Stimulated activated CD8-positive, alpha-beta memory T cell treated with anti-CD3 and anti-CD28 coated beads, Interleukin-7, amount 100 ng/mL, for 48 hours (primary cell): Measurements from ENCODE around the gene SUPT3H.

Source experiments
- DNase-seq, 2 donors: peaks; one replicate each; pipeline ENCODE4 v3.0.0-alpha.2; 2020; ENCODE audit warnings: low read depth in 1 of 2; ENCODE audit errors: extremely low read depth in 1 of 2

The SUPT3H gene

DNA sequence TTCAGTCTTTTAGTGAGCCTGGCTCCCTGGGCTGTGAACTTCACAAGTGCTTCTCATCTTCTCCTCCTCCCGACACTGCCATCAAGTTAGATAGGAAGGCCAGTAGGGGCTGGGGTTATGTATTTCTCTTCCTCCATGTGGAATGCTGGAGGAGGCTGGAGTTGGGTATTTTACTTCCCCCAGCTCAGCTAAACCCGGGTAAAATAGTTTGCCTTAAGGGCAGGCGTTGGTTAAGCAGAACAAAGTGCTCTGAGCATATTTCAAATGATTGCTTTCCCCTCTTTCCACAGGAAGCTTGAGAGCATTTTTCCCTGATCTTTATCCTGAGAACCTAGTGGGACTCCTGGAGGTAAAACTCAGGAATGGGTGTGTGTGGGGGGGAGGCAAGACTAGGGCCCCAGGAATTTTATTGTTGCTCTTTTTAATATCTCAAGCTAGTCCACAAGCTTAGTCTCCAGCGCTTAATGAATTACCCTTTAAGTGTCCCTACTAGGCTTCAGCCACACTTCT lies 16.9 kb upstream of the SUPT3H start:
- DNase-seq: no peak

GRCh38 chr6:45388328-45388727 lies 10.6 kb upstream of the SUPT3H start:
- DNase-seq: no peak

DNA sequence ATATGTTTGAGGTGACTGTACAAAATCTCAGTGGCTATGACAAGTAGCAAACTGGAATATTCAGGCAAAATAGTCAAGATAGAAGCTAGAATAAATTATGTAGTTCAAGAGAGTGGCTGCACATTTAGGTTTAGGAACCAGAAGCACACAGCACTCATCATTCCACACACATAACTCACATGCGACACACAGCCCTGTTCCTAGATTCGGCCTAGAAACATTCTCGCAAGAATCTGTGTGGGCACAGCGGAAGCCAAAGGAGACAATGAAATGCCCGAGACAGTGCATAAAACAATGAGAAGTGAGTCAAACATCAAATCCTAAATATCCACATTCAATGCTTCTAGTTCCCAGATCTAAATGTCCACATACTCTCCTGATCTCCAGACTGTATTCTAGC lies 9.5 kb upstream of the SUPT3H start:
- no peak for DNase-seq

- DNase-seq: no peak
Observed at GRCh38 chr6:45386501-45386900, 8.8 kb upstream of the SUPT3H start.

DNA sequence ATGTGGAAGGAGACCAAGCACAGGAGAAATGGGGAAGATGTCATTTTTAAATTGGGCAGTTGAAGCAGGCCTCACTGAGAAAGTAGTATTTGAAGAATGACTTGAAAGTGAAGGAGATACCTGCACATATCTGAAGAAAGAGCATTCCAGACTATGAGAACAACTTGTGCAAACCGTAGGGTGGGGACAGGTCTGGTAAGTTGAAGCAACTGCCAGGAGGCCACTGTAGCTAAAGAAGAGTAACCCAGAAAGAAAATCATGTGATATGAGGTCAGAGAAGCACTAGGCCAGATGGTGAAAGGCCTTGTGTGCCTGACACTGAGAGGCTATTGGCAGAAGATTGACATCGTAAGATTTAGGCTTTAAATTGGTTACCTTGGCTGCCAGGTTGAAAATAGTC lies 4.7 kb upstream of the SUPT3H start:
- no peak for DNase-seq

- DNase-seq: no peak
Observed at GRCh38 chr6:45378334-45378926, 696 bp upstream of the SUPT3H start.

DNA sequence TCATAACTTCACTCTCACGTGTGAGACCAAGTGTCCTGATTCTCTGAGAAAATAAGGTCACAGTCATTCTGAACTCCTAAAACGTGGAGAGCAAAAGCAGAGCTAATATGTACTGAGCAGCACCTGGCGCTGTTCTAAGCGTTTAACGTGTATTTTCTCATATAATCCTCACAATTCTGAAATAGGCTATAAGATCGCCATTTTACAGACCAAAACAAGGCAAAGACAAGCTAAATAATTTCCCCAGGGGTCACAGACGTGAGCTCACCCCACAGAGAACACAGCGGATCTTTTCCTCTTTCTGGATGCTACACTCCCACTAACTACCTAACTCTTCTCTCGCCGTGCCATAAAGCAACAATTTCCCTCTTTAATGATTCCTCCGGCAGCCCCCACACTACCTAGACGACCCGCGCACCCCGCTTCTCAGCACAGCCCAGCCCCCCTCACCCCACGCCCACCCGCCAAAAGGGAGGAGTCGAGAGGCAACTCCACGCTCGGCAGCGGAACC lies 636 bp downstream of the SUPT3H start:
- DNase-seq: no peak

GRCh38 chr6:45376310-45377042 lies 1.3 kb downstream of the SUPT3H start:
- DNase-seq: no peak

DNA sequence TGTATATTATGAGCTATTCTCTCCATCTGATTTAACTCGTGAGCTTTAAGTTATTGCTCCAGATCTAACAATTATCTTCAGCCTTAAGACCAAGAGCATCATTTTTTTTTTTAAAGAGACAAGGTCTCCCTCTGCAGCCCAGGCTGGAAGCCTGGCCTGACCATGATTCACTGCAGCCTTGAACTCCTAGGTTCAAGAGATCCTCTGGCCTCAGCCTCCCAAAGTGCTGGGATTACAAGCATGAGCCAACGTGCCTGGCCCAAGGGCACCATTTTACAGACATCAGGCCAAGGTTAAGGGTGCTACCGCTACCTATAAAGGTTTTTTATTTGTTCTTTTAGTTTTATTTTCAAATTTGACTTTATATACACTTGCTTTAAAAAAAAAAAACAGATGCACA lies 2.3 kb downstream of the SUPT3H start:
- no peak for DNase-seq

DNA sequence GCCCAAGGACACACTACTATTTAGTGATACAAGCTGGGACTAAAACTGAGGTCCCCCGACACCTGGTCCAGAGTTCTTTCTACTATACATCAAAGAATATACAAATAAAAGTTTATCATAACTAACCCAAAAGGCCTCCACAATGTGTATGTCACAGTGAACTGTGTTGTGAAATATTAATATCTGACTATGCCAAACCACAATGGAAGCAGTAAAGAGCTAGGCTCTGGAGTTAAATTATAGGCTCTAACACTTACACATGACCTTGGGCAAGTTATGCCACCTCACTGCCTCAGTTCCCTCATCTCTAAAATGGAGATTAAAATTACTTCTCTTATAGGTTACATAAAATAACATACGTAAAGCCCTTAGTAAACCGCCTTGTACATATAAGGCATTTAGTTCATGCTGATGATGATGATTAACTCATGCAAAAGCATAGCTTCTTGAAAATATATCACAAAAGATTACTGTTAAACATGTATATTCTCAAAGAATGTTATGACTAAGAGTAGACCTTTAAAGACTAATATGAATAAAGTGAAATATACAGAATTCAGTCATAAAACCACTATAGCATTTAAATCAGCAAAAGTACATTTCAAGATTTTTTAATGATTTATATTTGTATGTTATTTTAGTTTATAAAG lies 5.7 kb downstream of the SUPT3H start:
- DNase-seq: no peak

DNA sequence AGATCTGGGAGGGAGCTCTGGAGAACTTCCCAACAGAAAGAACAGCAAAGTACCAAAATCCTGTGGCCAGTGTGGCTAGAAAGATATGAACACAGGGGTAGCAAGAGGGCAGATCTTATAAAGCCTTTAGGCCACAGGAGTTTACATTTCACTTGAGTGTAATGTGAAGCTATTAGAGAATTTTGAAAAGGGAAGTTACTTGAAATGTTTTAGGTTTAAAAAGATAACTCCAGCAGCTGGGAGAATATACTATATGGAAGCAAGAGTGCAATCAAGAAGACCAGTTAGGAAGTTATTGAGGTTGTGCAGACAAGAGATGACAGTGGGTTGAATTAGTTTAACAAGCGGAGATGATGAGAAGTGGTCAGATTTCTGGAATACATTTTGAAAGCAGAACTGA lies 7.9 kb downstream of the SUPT3H start:
- no peak for DNase-seq

- no peak for DNase-seq
Observed at GRCh38 chr6:45367999-45368398, 9.7 kb downstream of the SUPT3H start.

DNA sequence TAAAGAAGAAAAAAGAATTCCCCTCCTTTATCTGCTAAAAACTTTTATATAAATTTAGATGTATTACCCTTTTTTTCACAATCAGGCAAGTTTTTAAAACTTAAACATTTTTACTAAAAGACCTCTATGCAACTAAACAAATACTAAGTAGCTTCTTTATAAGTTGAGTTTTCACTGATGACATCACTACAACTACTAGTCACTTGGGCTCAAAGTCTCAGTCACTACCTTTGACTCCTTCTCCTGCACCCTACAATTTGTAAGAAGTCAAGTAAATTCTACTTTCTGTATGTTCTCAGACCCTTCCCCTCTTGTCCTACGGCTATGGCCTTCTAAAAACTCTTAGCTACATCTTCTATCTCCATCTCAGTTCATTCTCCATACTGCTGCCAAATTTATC lies 11.2 kb downstream of the SUPT3H start:
- no peak for DNase-seq

DNA sequence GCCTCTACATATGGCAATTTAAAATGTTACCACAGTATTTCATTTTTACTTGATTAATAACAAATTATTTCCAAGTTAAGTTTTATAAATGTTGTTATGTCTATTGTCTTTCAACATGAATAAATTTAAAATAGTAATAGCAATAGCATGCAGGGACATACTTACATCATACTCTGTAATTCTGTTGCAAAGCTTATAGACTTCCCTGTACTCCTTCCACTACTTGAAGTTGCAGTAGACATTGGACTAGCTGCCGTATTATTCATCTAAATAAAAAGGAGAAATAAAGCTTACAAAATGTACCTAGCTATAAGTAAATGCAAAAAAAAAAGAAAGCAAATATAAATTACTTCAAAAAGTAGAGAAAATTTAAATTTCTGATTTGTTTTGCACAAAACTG lies 12.7 kb downstream of the SUPT3H start:
- DNase-seq: no peak

GRCh38 chr6:45364466-45364865 lies 13.3 kb downstream of the SUPT3H start:
- no peak for DNase-seq

GRCh38 chr6:45353654-45354053 lies 24.1 kb downstream of the SUPT3H start:
- no peak for DNase-seq

GRCh38 chr6:45351667-45352066 lies 26.1 kb downstream of the SUPT3H start:
- DNase-seq: no peak

DNA sequence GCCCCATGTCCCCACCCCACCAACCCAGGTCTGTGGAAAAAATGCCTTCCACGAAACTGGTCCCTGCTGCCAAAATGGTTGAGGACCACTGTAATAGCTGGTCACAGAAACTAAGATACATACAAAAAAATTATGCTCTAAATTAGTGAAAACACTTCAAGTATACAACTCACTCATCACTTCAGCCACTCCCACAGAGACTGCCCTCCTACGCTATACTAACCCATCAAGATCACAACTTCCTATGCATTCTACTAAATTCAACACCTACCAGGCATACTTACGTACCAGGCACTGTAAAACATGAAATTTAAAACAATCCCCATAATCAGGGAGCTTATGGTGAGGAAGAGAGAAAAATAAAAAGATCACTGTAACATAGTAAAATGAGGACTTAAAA lies 26.7 kb downstream of the SUPT3H start:
- DNase-seq: no peak

- DNase-seq: no peak
Observed at GRCh38 chr6:45350186-45350710, 27.5 kb downstream of the SUPT3H start.

- DNase-seq: no peak
Observed at GRCh38 chr6:45344900-45345299, 32.8 kb downstream of the SUPT3H start.

DNA sequence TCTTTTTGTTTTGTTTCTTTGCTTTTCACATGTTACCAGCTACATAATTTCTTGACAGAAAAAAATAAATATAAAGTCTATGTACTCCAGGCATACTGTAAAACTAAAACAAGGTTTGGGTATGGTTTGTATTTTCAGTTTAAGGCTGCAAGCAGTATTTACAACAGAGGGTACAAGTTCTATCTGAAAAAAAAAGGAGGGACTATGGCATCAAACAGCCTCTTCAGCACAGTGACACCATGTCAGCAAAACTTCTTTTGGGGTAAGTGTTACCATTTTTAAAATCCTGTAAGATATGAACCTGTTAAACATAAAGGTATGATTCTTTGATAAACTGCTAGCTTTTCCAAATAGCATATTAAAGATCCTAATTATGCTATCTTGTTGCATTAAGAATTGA lies 49.2 kb downstream of the SUPT3H start:
- no peak for DNase-seq
